Ammon's horn (tissue), 1 donor: Measurements from ENCODE around the gene FHAD1.

Experiments used
- DNase-seq: peaks from one replicate; pipeline ENCODE4 v3.0.0-alpha.2; 2016; ENCODE audit warnings: low spot score

Gene FHAD1

DNA sequence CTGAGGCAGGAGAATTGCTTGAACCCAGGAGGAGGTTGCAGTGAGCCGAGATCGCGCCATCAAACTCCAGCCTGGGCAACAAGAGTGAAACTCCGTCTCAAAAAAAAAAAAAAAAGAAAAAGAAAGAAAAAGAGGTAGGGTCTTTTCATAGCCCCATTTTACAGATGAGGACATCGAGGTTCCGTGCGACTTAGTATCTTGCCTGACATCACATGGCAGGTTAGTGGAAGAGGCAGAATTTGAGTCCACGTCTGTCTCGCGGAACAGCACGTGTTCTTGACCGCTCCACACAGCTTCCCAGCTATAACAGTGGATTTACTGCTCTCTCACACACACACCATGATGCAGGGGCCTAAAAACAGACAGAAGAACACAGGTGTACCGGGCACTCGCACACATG lies 192.3 kb downstream of the FHAD1 start:
- no peak for DNase-seq

- DNase-seq, result no peak
Observed at GRCh38 chr1:15440357-15440756, 193.3 kb downstream of the FHAD1 start.

GRCh38 chr1:15441247-15441646 lies 194.2 kb downstream of the FHAD1 start:
- DNase-seq, result no peak

DNA sequence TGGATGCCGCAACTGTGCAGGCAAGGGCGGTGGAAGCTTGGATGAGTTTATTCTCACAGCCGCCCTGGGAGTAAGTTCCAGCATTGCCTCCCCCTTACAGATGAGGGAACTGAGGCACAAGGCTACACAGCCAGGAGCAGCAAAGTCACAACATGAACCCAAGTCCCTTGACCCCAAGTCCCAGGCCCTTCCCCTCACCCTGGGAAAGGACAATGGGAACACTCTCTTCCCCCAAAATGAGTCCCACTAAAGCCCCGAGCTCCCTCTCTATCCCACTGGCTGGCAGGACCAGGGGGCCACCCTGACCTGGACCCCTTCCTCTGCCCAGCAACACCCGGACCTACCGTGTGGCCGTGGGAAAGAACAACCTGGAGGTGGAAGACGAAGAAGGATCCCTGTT lies 195.1 kb downstream of the FHAD1 start:
- no peak for DNase-seq

DNA sequence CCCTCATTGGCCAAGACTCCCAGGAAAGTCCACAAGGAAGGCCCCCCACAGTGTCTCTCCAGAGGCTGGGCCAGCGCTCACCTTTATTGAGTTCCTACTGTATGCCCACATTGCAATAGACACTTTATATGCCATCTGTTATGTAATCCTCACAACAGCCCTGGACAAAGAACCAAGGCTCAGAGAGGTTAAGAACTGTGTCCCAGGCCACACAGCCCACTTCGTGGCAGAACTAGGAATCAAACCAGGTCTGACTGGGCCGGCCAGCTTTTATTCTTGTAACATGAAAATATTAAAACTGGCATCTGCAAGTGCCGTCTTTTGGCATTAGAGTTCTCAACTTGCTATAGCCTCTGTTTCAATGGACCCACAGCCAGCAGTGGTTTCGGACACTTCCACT lies 195.7 kb downstream of the FHAD1 start:
- no peak for DNase-seq

DNA sequence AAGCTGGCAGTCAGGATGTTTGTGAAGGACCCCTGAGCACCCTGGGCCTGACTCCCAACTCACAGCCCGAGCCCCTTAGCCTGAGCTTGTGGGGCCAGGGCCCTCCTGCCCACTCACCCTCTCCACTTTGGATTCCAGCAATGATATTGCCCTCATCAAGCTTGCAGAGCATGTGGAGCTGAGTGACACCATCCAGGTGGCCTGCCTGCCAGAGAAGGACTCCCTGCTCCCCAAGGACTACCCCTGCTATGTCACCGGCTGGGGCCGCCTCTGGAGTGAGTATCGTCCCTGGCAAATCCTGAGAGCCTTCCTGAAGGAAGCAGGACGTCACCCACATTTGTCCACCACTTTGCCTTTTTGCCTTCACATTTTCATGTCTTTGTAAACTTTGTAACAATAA lies 196.3 kb downstream of the FHAD1 start:
- no peak for DNase-seq

- DNase-seq, result no peak
Observed at GRCh38 chr1:15444468-15445389, 197.7 kb downstream of the FHAD1 start.

GRCh38 chr1:15445390-15446122 lies 198.5 kb downstream of the FHAD1 start:
- no peak for DNase-seq

GRCh38 chr1:15446212-15446611 lies 199.2 kb downstream of the FHAD1 start:
- no peak for DNase-seq
